ENCODE results near the gene INKA2. TPM values are rescaled to one million over a fixed set of nuclear protein-coding genes. Genes with fewer than 3 reads are reported as not detected.

INKA2 gene
- total and polyA plus RNA-seq, 7 donors, result 1.2 to 5.4 (median 3.0) TPM

DNA sequence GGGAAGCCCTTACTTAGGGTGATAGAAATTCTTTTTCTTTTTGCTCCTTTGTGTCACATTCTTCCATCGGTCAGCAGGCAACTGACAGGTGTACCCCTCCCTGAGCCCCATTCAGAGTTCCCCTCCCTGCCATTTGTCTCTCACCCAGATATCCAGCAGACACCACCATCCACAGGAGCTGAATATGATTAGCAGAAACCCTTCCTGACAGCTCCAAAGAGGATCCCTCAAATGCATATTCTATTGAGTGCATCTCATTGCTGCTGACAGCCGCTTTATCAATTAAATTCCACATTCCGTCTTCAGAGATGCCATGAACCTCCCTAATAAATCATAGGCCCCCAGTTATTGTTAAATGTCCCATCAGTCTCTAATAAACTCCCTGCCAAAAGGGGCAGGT is 10.4 kb upstream of the INKA2 start:
- intact Hi-C loops (cut with DNase I), result loop anchor here (5.0 kb wide), 1 partner anchor 137 kb away; no protein-coding TSS in a partner anchor
- Histone ChIP-seq H3K27me3 (no peaks in the 10 kb centered on the region), H3K4me1 (peaks cover 0 to 61% (median 36%) of the 10 kb centered on the region in 4 donors), H3K9me3 (no peaks in the 10 kb centered on the region), H3K4me3 (no peak overlapping the region), H3K36me3 (no peaks in the 10 kb centered on the region), H3K27ac (no peak overlapping the region)
- 74 to 94% methylated on average over 3 of the region's 3 CpGs for WGBS, 2 donors
- TF ChIP-seq POLR2AphosphoS5 (IDR thresholded peaks at IDR 0.05) (no peak), EP300 (IDR thresholded peaks at IDR 0.05) (no peak), POLR2A (IDR thresholded peaks at IDR 0.05) (no peak)
- TF ChIP-seq, protein P1, sequence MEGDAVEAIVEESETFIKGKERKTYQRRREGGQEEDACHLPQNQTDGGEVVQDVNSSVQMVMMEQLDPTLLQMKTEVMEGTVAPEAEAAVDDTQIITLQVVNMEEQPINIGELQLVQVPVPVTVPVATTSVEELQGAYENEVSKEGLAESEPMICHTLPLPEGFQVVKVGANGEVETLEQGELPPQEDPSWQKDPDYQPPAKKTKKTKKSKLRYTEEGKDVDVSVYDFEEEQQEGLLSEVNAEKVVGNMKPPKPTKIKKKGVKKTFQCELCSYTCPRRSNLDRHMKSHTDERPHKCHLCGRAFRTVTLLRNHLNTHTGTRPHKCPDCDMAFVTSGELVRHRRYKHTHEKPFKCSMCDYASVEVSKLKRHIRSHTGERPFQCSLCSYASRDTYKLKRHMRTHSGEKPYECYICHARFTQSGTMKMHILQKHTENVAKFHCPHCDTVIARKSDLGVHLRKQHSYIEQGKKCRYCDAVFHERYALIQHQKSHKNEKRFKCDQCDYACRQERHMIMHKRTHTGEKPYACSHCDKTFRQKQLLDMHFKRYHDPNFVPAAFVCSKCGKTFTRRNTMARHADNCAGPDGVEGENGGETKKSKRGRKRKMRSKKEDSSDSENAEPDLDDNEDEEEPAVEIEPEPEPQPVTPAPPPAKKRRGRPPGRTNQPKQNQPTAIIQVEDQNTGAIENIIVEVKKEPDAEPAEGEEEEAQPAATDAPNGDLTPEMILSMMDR (IDR thresholded peaks at IDR 0.05), result no peak
- DNase-seq, result no peak

DNA sequence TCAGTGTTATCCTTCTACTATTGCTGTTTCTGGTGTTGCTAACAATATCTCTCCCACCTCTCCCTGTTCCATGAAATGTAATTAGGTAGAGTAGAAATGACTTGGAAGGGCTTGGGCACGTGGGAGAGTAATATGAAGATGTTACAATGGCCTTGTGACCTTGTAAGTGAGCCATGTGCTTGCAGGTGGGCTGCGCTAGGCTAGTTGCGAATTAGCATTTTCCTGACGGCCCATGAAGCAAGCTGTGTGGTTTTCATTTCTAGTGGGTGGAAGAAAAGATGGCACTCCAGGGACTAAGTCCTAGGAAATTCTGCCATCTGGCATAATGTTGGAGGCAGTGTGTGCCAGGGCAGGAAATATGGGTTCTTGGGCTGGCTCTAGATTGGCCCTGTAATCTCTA is 8.8 kb upstream of the INKA2 start:
- peak overlapping the region in 2 of 4 donors; percentile 30 to 37 for H3K27ac ChIP-seq
- 83% methylated on average over 4 of the region's 4 CpGs for WGBS, 2 donors
- intact Hi-C loops (cut with DNase I), result loop anchor here (5.0 kb wide), 1 partner anchor 136 kb away; no protein-coding TSS in a partner anchor
- no peaks in the 10 kb centered on the region for H3K27me3 ChIP-seq
- TF ChIP-seq POLR2AphosphoS5 (IDR thresholded peaks at IDR 0.05), result no peak
- TF ChIP-seq, protein P1 (IDR thresholded peaks at IDR 0.05), result no peak
- no peak for TF ChIP-seq POLR2A (IDR thresholded peaks at IDR 0.05)
- no peak for TF ChIP-seq EP300 (IDR thresholded peaks at IDR 0.05)
- no peak for DNase-seq
- no peaks in the 10 kb centered on the region for H3K9me3 ChIP-seq
- no peaks in the 10 kb centered on the region for H3K36me3 ChIP-seq
- no peak overlapping the region for H3K4me3 ChIP-seq
- peaks cover 0 to 69% (median 38%) of the 10 kb centered on the region in 4 donors for H3K4me1 ChIP-seq

DNA sequence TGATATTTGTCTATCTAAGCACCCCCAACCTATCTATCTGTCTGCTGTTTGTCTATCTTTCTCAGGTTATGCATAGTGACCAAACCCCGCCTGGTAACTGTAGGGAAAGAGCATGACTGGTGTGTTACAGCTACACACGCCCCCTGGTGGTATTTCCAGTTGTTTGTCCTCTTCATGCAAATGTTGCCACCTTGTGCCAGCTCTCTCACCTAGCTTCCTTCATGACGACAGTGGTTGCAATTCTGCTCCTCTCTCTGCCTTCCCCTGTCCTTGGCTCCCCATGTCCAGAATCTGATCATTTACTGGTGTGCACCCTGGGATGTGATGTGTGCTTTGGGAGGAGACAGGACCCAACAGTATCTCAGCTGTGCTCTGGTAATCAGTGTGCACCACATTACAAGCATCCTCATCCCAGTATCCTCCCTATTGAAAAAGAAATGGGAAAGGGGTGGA is 8.1 kb upstream of the INKA2 start:
- Histone ChIP-seq H3K27me3 (no peaks in the 10 kb centered on the region), H3K4me3 (no peak overlapping the region), H3K4me1 (peaks cover 0 to 69% (median 38%) of the 10 kb centered on the region in 4 donors), H3K36me3 (no peaks in the 10 kb centered on the region), H3K9me3 (no peaks in the 10 kb centered on the region), H3K27ac (peak overlapping the region in 2 of 4 donors; percentile 75 to 77)
- intact Hi-C loops (cut with DNase I), result loop anchor here (5.0 kb wide), 1 partner anchor 135 kb away; no protein-coding TSS in a partner anchor
- 12 to 35% methylated on average over 3 of the region's 3 CpGs for WGBS, 2 donors
- TF ChIP-seq POLR2AphosphoS5 (IDR thresholded peaks at IDR 0.05), result no peak
- TF ChIP-seq, protein P1 (IDR thresholded peaks at IDR 0.05), result peak in 3 of 4 experiments; percentile 42 to 48 (median 42)
- TF ChIP-seq EP300 (IDR thresholded peaks at IDR 0.05), result no peak
- no peak for TF ChIP-seq POLR2A (IDR thresholded peaks at IDR 0.05)
- no peak for DNase-seq

DNA sequence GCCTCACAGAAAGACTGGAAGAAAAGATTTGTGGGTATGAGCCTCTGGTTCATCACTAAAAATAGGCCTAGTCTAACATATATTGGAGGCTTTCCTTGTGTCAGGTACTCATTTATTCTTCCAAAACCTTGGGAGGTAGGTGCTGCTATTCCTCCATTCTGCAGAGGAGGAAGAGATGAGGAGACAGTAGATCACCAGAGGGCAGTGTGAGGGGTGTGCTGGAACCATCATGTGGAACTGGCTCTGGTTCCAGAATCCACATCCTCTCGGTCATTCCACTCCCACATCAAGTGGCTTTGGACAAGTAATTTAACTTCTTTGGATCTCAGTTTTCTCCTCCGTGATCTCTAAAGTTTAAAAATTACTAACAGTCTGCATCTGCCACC is 7.4 kb upstream of the INKA2 start:
- H3K4me3 ChIP-seq, result no peak overlapping the region
- no peaks in the 10 kb centered on the region for H3K9me3 ChIP-seq
- DNase-seq, result no peak
- intact Hi-C loops (cut with DNase I), result loop anchor here (5.0 kb wide), 1 partner anchor 134 kb away; no protein-coding TSS in a partner anchor
- peaks cover 0 to 64% (median 37%) of the 10 kb centered on the region in 4 donors for H3K4me1 ChIP-seq
- no peaks in the 10 kb centered on the region for H3K27me3 ChIP-seq
- no peak for TF ChIP-seq POLR2AphosphoS5 (IDR thresholded peaks at IDR 0.05)
- TF ChIP-seq EP300 (IDR thresholded peaks at IDR 0.05), result no peak
- TF ChIP-seq, protein P1 (IDR thresholded peaks at IDR 0.05), result no peak
- no peak for TF ChIP-seq POLR2A (IDR thresholded peaks at IDR 0.05)
- H3K27ac ChIP-seq, result peak overlapping the region in 3 of 4 donors; percentile 61 to 77 (median 75)
- WGBS, 2 donors, result 79 to 81% methylated on average over 2 of the region's 2 CpGs
- no peaks in the 10 kb centered on the region for H3K36me3 ChIP-seq
